ENCODE measurements around the gene CES1. TPM values are rescaled to one million over a fixed set of nuclear protein-coding genes. Genes with fewer than 3 reads are reported as not detected.
A peak's percentile ranks its signal among the peaks of the same experiment; 100 is the strongest.

CES1 gene
- total RNA-seq, 1 experiment from 2014 or later, result 625 TPM

GRCh38 chr16:55846598-55847346 lies 13.9 kb upstream of the CES1 start:
- TF ChIP-seq CTCF (conservative IDR thresholded peaks at IDR 0.05; ENCODE audit: low read depth, low read length) (no peak), EZH2 (IDR thresholded peaks at IDR 0.05; ENCODE audit: borderline replicate concordance, low read depth, low read length, poor library complexity, severe bottlenecking) (no peak)
- POLR2A ChIA-PET (ENCODE audit: low non-redundant PET), result no interaction called here
- Histone ChIP-seq H3K36me3 (ENCODE audit: insufficient read depth, low read length, poor library complexity, severe bottlenecking) (no peaks in the 10 kb centered on the region), H3K4me3 (ENCODE audit: low read depth, low read length, poor library complexity, severe bottlenecking) (no peak overlapping the region), H3K4me1 (ENCODE audit: insufficient read depth, low read length, poor library complexity, severe bottlenecking) (peaks cover 4% of the 10 kb centered on the region), H3K27me3 (replicated peaks; ENCODE audit: insufficient read depth, low read depth, low read length, poor library complexity) (peaks cover 14% of the 10 kb centered on the region), H3K27ac (ENCODE audit: low read depth, low read length, poor library complexity, severe bottlenecking) (no peak overlapping the region), H3K9me3 (ENCODE audit: low read depth, low read length, poor library complexity, severe bottlenecking) (no peaks in the 10 kb centered on the region)
- BruUV-seq (replicated peaks), result no TSS peak
- intact Hi-C loops (cut with micrococcal nuclease; ENCODE audit: unreplicated experiment), result loop anchor here (10.0 kb wide), 2 partner anchors 282 to 468 kb away; partner anchors contain the start of gene CAPNS2
- no peak for DNase-seq (ENCODE audit: low spot score)
- CTCF ChIA-PET, result no interaction called here

GRCh38 chr16:55843105-55843395 lies 10.2 kb upstream of the CES1 start:
- no peaks in the 10 kb centered on the region for H3K27me3 ChIP-seq (replicated peaks; ENCODE audit: insufficient read depth, low read depth, low read length, poor library complexity)
- TF ChIP-seq EZH2 (IDR thresholded peaks at IDR 0.05; ENCODE audit: borderline replicate concordance, low read depth, low read length, poor library complexity, severe bottlenecking), result no peak
- no peak for TF ChIP-seq CTCF (conservative IDR thresholded peaks at IDR 0.05; ENCODE audit: low read depth, low read length)
- BruUV-seq (replicated peaks), result no TSS peak
- intact Hi-C loops (cut with micrococcal nuclease; ENCODE audit: unreplicated experiment), result loop anchor here (2.0 to 10.0 kb wide), 3 partner anchors 278 to 472 kb away; partner anchors contain the start of gene CAPNS2
- H3K36me3 ChIP-seq (ENCODE audit: insufficient read depth, low read length, poor library complexity, severe bottlenecking), result no peaks in the 10 kb centered on the region
- H3K9me3 ChIP-seq (ENCODE audit: low read depth, low read length, poor library complexity, severe bottlenecking), result no peaks in the 10 kb centered on the region
- no peak for DNase-seq (ENCODE audit: low spot score)
- H3K4me1 ChIP-seq (ENCODE audit: insufficient read depth, low read length, poor library complexity, severe bottlenecking), result peaks cover 4% of the 10 kb centered on the region
- CTCF ChIA-PET, result no interaction called here
- POLR2A ChIA-PET (ENCODE audit: low non-redundant PET), result no interaction called here
- H3K27ac ChIP-seq (ENCODE audit: low read depth, low read length, poor library complexity, severe bottlenecking), result no peak overlapping the region
- no peak overlapping the region for H3K4me3 ChIP-seq (ENCODE audit: low read depth, low read length, poor library complexity, severe bottlenecking)

GRCh38 chr16:55842369-55843104 lies 9.6 kb upstream of the CES1 start:
- Histone ChIP-seq H3K4me3 (ENCODE audit: low read depth, low read length, poor library complexity, severe bottlenecking) (no peak overlapping the region), H3K27ac (ENCODE audit: low read depth, low read length, poor library complexity, severe bottlenecking) (no peak overlapping the region), H3K4me1 (ENCODE audit: insufficient read depth, low read length, poor library complexity, severe bottlenecking) (peaks cover 4% of the 10 kb centered on the region), H3K27me3 (replicated peaks; ENCODE audit: insufficient read depth, low read depth, low read length, poor library complexity) (no peaks in the 10 kb centered on the region), H3K9me3 (ENCODE audit: low read depth, low read length, poor library complexity, severe bottlenecking) (no peaks in the 10 kb centered on the region), H3K36me3 (ENCODE audit: insufficient read depth, low read length, poor library complexity, severe bottlenecking) (no peaks in the 10 kb centered on the region)
- BruUV-seq (replicated peaks), result no TSS peak
- CTCF ChIA-PET, result interaction anchor here (1.0 to 1.5 kb wide), 2 partner anchors 130 to 378 kb away, joined by 3 to 6 read pairs; no protein-coding TSS in a partner anchor
- intact Hi-C loops (cut with micrococcal nuclease; ENCODE audit: unreplicated experiment), result loop anchor here (1.0 to 10.0 kb wide), 4 partner anchors 130 to 472 kb away; partner anchors contain the start of gene CAPNS2
- TF ChIP-seq CTCF (conservative IDR thresholded peaks at IDR 0.05; ENCODE audit: low read depth, low read length) (peak; percentile 79), EZH2 (IDR thresholded peaks at IDR 0.05; ENCODE audit: borderline replicate concordance, low read depth, low read length, poor library complexity, severe bottlenecking) (no peak)
- POLR2A ChIA-PET (ENCODE audit: low non-redundant PET), result no interaction called here
- DNase-seq (ENCODE audit: low spot score), result peak; percentile 77
